Activated CD8-positive, alpha-beta memory T cell treated with anti-CD3 and anti-CD28 coated beads for 1 hour (primary cell): ENCODE data around the gene TMEM121B.
A peak's percentile ranks its signal among the peaks of the same experiment; 100 is the strongest.

Experiments used
- DNase-seq, 2 donors: peaks; one replicate each; pipeline ENCODE4 v3.0.0-alpha.2; 2020; ENCODE audit warnings: low read depth in 1 of 2; ENCODE audit errors: extremely low read depth in 1 of 2

TMEM121B gene

DNA sequence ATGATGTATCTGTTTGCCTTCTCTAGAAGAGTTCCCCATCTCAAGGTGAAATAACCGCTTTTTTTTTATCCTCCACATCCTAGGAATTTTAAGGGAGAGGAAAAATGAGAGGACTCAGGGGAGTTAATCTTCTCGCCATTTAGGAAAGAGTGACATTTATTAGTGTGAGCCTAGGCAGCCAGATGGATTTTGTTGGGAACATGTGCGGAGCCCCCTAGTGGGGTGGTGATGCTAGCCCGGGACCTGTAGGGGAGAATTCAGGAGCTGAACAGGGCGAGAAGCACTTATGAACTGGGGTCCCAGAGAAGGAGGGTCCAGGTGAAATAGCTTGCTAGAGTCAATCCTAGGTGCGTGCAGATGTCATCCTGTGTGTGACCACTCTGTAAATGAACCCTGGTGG, 25.6 kb downstream of the TMEM121B start:
- DNase-seq, result no peak

DNA sequence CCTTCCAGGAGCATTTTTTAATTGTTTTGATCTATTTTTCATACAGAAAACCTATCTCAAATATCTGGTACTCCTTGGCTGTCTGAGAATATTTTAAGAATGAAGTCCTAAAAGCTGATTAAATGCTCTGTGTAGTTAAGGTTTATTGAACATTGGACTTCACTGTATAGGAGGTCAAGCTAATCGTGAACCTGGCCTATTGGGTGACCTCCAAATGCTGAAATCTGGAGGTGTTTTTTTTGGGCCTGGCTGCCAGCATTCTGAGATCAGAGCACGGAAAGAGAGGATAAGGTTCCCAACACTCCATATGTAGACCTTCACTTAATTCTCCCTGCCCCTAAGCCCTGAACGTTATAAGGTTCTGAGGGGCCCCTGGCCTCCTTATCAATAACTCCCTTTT, 28.1 kb downstream of the TMEM121B start:
- no peak for DNase-seq

DNA sequence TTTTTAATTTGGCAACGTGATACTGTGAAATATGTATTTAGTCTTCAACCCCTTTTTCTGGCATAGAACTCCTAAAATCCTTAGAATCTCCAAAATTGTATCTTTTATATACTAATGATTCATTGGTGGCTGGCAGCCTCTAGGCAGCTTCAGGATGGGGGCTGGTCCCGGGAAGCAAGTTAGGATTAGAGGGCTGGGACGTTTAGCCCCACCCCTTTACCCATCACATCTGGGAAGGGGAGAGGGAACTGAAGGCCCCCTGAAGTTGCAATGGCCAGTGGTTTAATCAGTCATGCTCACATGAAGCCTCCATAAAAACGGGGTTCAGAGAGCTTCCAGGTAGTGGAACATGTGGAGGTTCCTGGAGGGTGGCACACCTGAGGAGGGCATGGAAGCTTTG, 29.3 kb downstream of the TMEM121B start:
- DNase-seq, result no peak

DNA sequence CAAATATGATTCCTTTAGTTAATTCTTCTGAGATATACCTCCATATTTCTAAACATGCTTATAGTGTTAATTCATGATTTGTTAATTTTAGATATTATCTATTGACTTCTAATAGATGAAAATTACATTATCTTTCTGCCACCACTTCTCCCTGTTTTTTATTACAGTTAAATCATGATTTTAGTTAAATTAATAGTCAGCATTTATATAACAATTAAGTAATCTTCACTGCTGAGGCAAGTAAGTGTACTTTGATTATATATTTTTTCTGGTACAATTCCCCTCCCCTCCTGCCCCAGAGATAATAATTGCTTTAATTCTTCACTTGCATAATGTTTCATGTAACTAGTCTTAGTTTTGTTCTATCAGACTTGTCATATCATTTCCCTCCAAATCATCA, 30.6 kb downstream of the TMEM121B start:
- DNase-seq, result no peak

DNA sequence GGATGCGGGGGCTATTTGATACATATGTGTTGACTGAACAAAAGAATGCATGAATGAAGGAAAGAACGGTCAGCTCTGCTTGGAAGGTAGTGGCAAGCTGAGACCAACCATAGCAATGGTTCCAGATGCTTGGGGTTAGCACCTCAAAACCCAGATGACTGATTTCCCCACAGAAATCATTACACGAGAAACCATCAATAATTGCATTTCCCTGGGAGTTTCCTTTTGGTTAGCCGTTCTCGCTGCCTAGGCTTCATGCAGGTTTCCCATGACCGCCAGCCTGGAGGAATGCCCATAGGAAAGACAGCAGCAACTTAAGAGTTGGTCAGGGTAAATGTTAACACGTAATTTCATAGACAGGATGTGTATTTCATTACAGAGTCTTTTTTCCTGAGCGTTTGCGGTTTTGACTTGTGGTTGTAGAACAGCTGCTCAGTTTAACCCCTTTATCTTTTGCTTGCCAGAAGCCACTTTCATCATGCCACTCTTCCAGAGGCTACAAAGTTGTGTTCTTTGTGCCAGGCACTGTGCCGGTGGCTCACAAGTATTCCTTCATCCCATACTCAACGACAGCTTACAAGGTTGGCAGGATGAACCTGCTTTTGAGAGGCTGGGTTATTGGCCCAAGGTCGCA, 33.5 kb downstream of the TMEM121B start:
- no peak for DNase-seq

DNA sequence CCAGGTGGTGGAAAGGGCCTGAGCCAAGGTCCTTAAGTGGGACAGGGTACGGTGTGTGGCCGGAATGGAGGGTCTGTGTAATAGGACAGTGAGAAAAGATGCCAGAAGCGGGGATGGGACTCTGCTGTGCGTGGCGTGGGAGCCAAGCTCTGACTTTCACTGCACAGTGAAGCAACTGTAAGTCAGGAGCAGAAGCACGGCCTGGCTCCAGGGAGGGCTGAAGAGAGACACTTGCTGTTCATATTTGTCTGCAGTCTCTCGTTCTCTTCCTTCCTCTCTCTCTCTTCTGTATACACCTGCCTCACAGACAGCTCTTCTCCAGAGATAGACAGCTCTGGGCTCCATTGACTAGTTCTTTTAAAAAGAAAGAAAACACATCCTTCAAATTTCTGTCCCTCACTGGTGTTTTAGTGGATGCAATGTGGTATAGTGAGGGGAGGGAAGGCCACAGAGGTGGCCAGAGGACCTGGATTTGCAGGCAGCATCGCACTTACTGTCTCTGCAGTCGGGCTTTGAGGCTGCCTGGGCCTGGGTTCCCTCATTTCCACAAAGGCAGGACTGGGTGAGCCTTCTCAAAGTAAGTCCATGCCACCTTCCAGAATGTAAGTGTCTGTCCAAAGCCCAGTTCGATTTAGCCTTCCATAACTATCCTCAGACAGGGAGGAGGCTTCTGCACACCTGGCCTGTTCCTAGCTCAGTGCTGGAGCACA, 34.2 kb downstream of the TMEM121B start:
- no peak for DNase-seq

DNA sequence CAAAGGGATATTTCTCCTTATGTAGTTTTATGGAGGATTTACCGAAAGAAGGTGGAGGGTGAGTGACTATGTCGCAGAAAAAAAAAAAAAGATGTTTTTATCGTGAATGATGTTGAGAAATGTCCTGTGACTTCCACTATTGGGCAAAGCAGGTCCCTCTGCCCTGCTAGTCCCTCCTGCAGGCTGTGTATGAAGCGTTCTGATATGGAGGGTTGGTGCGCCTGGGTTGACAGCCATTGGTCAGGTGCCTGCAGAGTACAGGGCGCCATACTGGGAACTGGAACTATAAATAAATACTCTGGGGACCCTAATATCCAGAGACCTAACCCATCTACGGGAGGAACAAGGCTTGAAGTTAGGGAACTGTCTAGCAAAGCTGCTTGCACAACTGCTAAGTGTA, 34.9 kb downstream of the TMEM121B start:
- no peak for DNase-seq

DNA sequence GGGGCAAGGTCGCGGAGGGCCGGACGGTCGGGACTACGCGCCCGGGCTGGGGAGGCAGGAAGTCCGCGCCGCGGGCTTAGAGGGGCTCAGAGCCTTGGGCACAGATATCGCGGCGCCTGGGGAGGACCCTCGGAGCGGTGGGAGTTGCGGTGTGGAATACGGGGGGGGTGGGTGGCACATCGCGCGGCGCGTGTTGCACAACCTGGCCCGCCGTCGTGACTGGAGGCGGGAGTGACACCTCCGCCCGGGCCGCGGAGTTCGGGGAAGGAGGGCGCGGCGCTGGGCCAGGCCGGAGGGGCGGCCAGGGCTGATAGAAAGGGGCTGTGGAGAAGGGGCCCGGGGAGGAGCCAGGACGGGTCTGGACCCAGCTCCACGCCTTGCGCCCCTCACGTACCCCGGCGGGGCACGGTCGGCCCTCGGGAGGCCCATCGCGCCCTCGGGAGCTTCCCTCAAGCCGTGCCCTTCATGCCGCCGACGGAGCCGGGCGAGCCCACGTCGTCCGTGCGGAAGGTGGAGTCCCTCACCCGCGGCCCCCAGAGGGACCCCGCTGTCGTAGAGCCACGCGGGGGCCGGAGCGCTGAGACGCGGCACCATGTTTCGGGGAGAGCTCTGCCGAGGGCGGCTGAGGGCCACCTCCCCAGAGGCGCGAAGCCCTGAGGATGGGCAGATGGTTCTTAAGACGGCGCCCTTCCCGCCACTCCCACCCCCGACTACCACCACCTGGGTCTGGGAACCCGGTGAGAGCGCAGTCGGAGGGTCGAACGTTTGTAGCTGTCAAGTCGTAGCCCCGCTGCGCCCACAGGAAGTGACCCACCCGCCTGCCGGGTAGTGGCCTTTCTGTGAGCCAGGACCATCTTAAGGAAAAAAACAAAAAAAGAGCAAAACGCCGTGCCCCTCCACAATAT, 35.6 kb downstream of the TMEM121B start:
- no peak for DNase-seq

DNA sequence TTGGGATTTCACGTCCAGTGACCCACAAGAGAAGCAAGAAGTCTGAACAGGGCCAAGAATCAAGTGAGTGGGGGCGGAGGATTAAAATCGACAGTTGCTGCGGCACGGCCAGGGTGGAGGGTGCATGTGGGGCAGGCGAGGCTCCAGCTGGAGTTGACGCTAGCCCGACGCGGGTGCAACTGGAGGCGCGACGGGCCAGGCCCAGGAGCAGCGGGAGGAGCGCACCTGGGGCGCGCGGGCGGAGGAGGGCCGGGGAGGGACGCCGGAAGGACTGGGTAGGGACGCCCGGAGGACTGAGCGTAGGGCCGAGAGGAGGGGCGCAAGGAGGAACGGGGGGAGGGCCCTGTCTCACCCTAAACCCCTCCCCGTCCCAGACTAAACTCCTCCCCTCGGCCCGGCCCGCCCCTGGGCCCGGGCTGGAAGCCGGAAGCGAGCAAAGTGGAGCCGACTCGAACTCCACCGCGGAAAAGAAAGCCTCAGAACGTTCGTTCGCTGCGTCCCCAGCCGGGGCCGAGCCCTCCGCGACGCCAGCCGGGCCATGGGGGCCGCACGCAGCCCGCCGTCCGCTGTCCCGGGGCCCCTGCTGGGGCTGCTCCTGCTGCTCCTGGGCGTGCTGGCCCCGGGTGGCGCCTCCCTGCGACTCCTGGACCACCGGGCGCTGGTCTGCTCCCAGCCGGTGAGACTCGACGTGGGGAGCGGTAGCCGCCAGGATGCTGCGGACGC, 36.4 kb downstream of the TMEM121B start, which contains the start of gene IL17RA:
TSS of gene IL17RA (plus strand) at position 447 of the 723 bp plus-strand sequence. CDS start at position 539, 92 bp downstream.
- peak; percentile 72 to 89 for DNase-seq

DNA sequence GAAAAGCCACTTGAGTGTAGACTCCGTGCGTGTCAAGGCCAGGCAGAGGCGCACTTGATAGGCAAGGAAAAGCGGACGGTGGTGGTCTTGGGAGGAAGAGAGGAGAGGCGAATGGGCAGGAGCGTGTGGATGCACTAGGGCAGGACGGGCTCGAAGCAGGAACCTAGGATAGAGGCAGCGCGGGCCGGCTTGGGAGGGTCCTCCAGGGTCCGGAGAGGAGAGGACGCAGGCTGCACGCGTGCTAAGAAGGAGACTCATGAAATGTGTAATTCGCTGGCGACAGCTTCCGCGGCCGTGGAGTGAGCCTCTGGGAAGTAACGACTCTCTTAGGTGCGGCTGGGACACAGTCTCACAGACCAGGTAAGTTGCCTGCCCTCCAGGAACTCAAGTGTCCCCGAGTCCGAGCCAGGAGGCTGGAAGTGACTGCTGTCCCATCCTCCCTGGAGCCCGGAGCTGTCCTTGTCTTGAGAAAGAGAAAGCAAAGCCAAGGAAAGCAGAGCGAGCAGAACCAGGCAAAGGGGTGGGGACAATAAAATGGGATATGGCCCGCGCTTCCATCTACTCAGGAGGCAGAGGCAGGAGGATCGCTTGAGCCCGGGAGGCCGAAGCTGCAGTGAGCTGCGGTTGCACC, 37.2 kb downstream of the TMEM121B start:
- no peak for DNase-seq

DNA sequence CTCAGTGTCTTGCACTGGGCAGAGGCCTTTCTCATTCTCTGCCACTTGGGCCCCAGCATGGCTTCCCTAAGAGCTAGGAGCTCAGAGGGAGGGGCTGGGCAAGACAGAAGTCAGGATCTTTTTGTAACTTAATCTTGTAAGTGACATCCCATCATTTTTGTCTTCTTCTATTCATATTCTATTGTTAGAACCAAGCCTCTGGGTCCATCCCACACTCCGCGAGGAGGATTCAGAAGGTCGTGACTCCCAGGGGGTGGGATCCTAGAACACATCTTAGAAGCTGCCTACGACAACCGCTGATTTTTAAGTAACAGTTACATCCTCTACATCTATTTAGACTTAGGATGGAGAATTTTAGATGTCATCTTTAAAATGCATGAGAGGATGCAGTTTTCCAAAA, 37.9 kb downstream of the TMEM121B start:
- no peak for DNase-seq

DNA sequence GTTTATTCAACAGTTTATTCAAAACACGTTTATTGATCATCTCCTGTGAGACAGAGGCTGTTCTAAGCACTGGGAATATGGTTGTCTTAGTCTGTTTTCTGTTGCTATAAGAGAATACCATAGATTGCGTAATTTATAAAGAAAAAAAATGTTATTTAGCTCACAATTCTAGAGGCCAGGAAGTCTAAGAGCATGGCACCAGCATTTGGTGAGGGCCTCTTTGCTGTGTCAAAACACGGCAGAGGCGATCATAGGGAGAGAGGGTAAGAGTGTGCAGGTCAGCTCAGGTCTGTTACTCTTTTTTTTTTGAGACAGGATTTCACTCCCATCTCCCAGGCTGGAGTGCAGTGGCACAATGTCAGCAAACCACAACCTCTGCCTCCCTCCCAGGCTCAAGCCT, 41.6 kb downstream of the TMEM121B start:
- DNase-seq, result no peak

DNA sequence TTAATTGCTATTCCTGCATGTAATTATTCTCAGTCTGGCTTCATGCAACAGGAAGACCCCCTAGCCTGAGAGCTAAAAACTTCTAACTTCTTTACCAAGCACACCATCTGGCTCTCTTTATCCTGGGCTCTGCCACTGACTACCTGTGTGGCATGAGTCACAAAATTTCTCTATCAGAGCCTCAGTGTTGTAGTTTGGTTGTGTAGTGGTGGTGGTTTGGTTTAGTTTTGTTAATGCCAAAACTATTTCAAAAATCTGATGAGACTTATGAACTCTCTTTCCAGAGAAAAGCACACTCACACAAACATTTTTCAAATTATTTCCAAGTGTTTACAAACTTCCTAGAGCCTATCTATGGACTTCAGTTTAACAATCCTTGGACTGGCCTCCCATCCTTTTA, 43.9 kb downstream of the TMEM121B start:
- no peak for DNase-seq

DNA sequence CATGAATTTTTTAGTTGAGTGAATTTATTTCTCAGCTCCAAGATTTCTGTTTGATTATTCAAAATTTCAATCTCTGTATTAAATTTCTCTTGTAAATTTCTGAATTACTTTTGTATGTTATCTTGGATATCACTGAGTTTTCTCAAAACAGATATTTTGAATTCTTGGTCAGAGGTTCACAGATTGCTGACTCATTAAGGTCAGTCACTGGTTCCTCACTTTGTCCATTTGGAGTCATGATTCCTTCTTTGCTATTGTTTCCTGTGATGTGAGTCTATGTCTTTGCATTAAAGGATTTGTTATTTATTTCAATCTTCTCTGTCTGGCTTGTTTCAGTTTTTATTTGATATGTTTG, 46.5 kb downstream of the TMEM121B start:
- DNase-seq, result no peak

DNA sequence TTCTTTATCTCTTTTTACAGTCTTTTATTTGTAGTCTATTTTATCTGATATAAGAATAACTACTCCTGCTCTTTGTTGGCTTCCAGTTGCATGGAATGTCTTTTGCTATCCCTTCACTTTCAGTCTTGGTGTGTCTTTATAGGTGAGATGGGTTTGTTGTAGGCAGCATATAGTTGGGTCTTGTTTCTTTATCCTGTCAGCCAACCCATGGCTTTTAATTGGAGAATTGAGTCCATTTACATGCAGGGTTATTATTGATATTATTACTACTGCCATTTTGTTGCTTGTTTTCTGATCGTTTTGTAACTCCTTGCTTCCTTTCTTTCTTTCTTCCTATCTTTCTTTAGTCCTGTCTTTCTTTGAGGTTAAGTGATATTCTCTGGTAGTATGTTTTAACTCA, 48.3 kb downstream of the TMEM121B start:
- DNase-seq, result no peak
